SU-DHL-6 (cell line): ENCODE data around the gene PSEN1.

Source experiments
- H2AFZ ChIP-seq: fragments of 200-600 bp; sonication (generic); 2 replicates; pipeline ENCODE4 v1.6.1; 2014; ENCODE audit warnings: low read depth, mild to moderate bottlenecking, moderate library complexity, mixed read lengths, antibody characterized with exemption, low read length; ENCODE audit not compliant: severe bottlenecking
- H3F3A ChIP-seq: fragments of 200-600 bp; shearing (Covaris generic); 2 replicates; pipeline ENCODE4 v1.6.0; 2016; ENCODE audit warnings: antibody characterized with exemption, mild to moderate bottlenecking; ENCODE audit not compliant: insufficient read depth
- H3K27ac ChIP-seq: fragments of 200-600 bp; sonication (generic); 2 replicates; pipeline ENCODE4 v1.5.1; 2016; ENCODE audit warnings: low read depth, mild to moderate bottlenecking, low read length, moderate library complexity, mixed read lengths
- H3K27me3 ChIP-seq: fragments of 200-600 bp; sonication (generic), shearing (Covaris generic); 2 replicates; pipeline ENCODE4 v1.6.0; 2014; ENCODE audit warnings: mild to moderate bottlenecking, low read length
- H3K36me3 ChIP-seq: fragments of 200-600 bp; sonication (generic); 2 replicates; pipeline ENCODE4 v1.6.1; 2014; ENCODE audit warnings: mild to moderate bottlenecking, low read length, mixed read lengths
- H3K4me2 ChIP-seq: fragments of 300-600, 200-600 bp; shearing (Covaris generic), sonication (generic); 2 replicates; pipeline ENCODE4 v1.6.0; 2014; ENCODE audit warnings: low read length, low read depth, mild to moderate bottlenecking; ENCODE audit not compliant: poor library complexity, severe bottlenecking
- H3K4me3 ChIP-seq: fragments of 200-600 bp; sonication (generic); 2 replicates; pipeline ENCODE4 v1.5.1; 2014; ENCODE audit warnings: antibody characterized with exemption, low read length, mild to moderate bottlenecking, mixed read lengths; ENCODE audit not compliant: insufficient read depth, poor library complexity, severe bottlenecking
- H3K79me2 ChIP-seq: fragments of 200-600 bp; sonication (generic); 2 replicates; pipeline ENCODE4 v1.6.1; 2014; ENCODE audit warnings: mild to moderate bottlenecking, low read length, moderate library complexity; ENCODE audit not compliant: insufficient read depth
- H3K9ac ChIP-seq: fragments of 200-600 bp; sonication (generic); 2 replicates; pipeline ENCODE4 v1.7.0; 2014; ENCODE audit warnings: mild to moderate bottlenecking, low read length
- H3K9me2 ChIP-seq: fragments of 200-600 bp; sonication (generic); replicated peaks from 2 replicates; pipeline ENCODE4 v1.6.1; 2014; ENCODE audit warnings: low read length; ENCODE audit not compliant: insufficient read depth
- H3K9me3 ChIP-seq: fragments of 200-600 bp; sonication (generic); 2 replicates; pipeline ENCODE4 v1.6.1; 2014; ENCODE audit warnings: low read length, mixed read lengths; ENCODE audit not compliant: insufficient read depth
- H4K20me1 ChIP-seq: fragments of 200-600 bp; sonication (generic); 2 replicates; pipeline ENCODE4 v1.6.1; 2014; ENCODE audit warnings: low read depth, mild to moderate bottlenecking, antibody characterized with exemption, low read length, moderate library complexity, mixed read lengths
- EZH2phosphoT487 ChIP-seq: fragments of 200-600 bp; sonication (generic), shearing (Covaris generic); conservative IDR thresholded peaks from 2 replicates; pipeline ENCODE4 v1.6.1; 2018; ENCODE audit warnings: mild to moderate bottlenecking, antibody characterized with exemption, low read length, moderate library complexity, mixed read lengths
- TF ChIP-seq, protein P1 (sequence below): fragments of 200-600 bp; sonication (generic); IDR thresholded peaks from one replicate; pipeline ENCODE4 v1.5.1; 2017; ENCODE audit warnings: antibody characterized with exemption, mild to moderate bottlenecking, low read length, moderate library complexity; ENCODE audit not compliant: insufficient read depth, poor library complexity, severe bottlenecking

PSEN1 gene

DNA sequence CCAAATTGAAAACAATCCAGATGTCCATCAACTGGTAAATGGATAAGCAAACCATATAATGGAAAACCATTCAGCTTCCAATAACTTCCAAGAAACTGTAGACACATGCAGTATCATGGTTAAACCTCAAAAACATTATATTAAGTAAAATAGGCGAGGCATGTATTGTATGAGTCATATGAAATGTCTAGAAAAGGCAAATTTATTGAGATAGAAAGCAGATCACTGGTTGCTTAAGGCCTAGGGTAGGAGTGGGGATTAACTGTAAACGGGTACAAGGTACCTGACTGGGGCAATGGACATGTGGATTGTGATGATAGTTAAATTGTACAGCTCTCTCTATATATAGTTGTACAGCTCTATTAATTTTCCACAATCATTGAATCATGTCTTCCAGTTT, 79.7 kb downstream of the PSEN1 start:
- H2AFZ ChIP-seq: no peak overlapping the region
- H3K9ac ChIP-seq: no peak overlapping the region
- no peak overlapping the region for H3K27ac ChIP-seq
- no peak for TF ChIP-seq EZH2phosphoT487
- TF ChIP-seq, protein P1, sequence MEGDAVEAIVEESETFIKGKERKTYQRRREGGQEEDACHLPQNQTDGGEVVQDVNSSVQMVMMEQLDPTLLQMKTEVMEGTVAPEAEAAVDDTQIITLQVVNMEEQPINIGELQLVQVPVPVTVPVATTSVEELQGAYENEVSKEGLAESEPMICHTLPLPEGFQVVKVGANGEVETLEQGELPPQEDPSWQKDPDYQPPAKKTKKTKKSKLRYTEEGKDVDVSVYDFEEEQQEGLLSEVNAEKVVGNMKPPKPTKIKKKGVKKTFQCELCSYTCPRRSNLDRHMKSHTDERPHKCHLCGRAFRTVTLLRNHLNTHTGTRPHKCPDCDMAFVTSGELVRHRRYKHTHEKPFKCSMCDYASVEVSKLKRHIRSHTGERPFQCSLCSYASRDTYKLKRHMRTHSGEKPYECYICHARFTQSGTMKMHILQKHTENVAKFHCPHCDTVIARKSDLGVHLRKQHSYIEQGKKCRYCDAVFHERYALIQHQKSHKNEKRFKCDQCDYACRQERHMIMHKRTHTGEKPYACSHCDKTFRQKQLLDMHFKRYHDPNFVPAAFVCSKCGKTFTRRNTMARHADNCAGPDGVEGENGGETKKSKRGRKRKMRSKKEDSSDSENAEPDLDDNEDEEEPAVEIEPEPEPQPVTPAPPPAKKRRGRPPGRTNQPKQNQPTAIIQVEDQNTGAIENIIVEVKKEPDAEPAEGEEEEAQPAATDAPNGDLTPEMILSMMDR: no peak
- no peaks in the 10 kb centered on the region for H3K36me3 ChIP-seq
- H3K4me3 ChIP-seq: no peak overlapping the region
- H3K79me2 ChIP-seq: no peaks in the 10 kb centered on the region
- H3F3A ChIP-seq: no peaks in the 10 kb centered on the region; the same call in 1 of the 2 replicates
- H3K9me3 ChIP-seq: no peaks in the 10 kb centered on the region
- H3K9me2 ChIP-seq: no peaks in the 10 kb centered on the region
- H3K4me2 ChIP-seq: no peak overlapping the region
- H4K20me1 ChIP-seq: no peaks in the 10 kb centered on the region
- H3K27me3 ChIP-seq: no peaks in the 10 kb centered on the region

DNA sequence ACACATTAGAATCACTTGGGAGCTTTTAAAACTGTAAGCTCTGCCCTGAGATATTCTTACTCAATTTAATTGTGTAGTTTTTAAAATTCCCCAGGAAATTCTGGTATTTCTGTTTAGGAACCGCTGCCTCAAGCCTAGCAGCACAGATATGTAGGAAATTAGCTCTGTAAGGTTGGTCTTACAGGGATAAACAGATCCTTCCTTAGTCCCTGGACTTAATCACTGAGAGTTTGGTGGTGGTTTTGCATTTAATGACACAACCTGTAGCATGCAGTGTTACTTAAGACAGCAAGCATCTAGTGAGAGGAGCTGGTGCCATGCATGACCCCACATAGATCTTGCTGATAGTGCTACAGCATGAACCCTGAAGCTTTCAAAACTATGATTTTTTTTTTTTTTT, 81.1 kb downstream of the PSEN1 start:
- no peak overlapping the region for H3K27ac ChIP-seq
- no peaks in the 10 kb centered on the region for H3K36me3 ChIP-seq
- H2AFZ ChIP-seq: no peak overlapping the region
- H3K79me2 ChIP-seq: no peaks in the 10 kb centered on the region
- no peaks in the 10 kb centered on the region for H3F3A ChIP-seq
- H3K4me3 ChIP-seq: no peak overlapping the region
- H3K4me2 ChIP-seq: no peak overlapping the region
- no peak overlapping the region for H3K9ac ChIP-seq
- no peaks in the 10 kb centered on the region for H3K9me3 ChIP-seq
- no peaks in the 10 kb centered on the region for H4K20me1 ChIP-seq
- no peaks in the 10 kb centered on the region for H3K9me2 ChIP-seq
- TF ChIP-seq, protein P1: no peak
- TF ChIP-seq EZH2phosphoT487: no peak
- H3K27me3 ChIP-seq: no peaks in the 10 kb centered on the region

GRCh38 chr14:73220061-73220460, 83.8 kb downstream of the PSEN1 start:
- H3K79me2 ChIP-seq: no peaks in the 10 kb centered on the region
- no peaks in the 10 kb centered on the region for H3K27me3 ChIP-seq
- H3K4me3 ChIP-seq: no peak overlapping the region
- no peaks in the 10 kb centered on the region for H3K9me3 ChIP-seq
- H3F3A ChIP-seq: no peaks in the 10 kb centered on the region; the same call in 1 of the 2 replicates
- H3K9ac ChIP-seq: no peak overlapping the region
- H4K20me1 ChIP-seq: no peaks in the 10 kb centered on the region
- no peak overlapping the region for H2AFZ ChIP-seq
- H3K27ac ChIP-seq: no peak overlapping the region
- H3K4me2 ChIP-seq: no peak overlapping the region
- H3K36me3 ChIP-seq: no peaks in the 10 kb centered on the region
- no peaks in the 10 kb centered on the region for H3K9me2 ChIP-seq
- TF ChIP-seq, protein P1: no peak
- no peak for TF ChIP-seq EZH2phosphoT487

GRCh38 chr14:73220634-73221033, 84.3 kb downstream of the PSEN1 start:
- H2AFZ ChIP-seq: no peak overlapping the region
- no peaks in the 10 kb centered on the region for H3K27me3 ChIP-seq
- H4K20me1 ChIP-seq: no peaks in the 10 kb centered on the region
- no peaks in the 10 kb centered on the region; the same call in 1 of the 2 replicates for H3F3A ChIP-seq
- TF ChIP-seq, protein P1: no peak
- TF ChIP-seq EZH2phosphoT487: no peak
- H3K79me2 ChIP-seq: no peaks in the 10 kb centered on the region
- no peak overlapping the region for H3K27ac ChIP-seq
- H3K36me3 ChIP-seq: no peaks in the 10 kb centered on the region
- H3K9ac ChIP-seq: no peak overlapping the region
- no peak overlapping the region for H3K4me3 ChIP-seq
- no peak overlapping the region for H3K4me2 ChIP-seq
- no peaks in the 10 kb centered on the region for H3K9me3 ChIP-seq
- H3K9me2 ChIP-seq: no peaks in the 10 kb centered on the region
